HG03457 (cell line): ENCODE measurements around the gene IFT27.
"Not testable (repeated sequence)": the region's sequence is repeated elsewhere in the genome, so short reads cannot be mapped to it uniquely, and the experiment has no call there.

Source experiments
- ATAC-seq: cut with Tn5 transposase; IDR thresholded peaks from one replicate; pipeline ENCODE4 v1.9.1; 2021; ENCODE audit warnings: moderate number of reproducible peaks; ENCODE audit not compliant: unreplicated experiment

IFT27 gene

DNA sequence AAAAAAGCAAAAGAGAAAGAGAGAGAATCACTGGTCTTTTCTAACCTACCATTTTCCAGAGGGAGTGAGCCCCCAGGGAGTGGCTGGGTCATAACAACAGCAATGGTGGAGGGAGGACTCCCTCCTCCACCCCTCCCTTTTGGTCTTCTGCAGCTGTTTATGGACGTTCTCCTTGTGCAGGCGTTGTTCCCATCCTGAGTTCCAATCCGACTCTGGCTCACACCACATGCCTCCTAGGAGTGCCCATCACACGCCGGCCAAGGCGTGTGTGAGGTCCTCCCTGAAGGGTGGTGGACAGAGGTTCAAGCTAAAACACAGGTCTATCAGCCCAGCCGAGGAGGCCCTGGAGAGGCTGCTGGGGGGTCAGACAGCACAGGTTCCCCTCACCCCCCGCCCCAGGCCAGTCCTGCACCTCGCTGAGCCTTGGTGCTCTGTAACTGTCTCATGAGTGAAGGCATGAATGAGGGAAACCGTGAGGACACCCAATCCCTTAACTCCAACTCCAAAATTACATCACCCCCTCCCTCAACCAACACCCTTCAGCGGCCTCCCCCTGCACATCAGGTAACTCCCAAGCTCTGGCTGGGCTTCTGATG is 29.4 kb downstream of the IFT27 start:
- no peak for ATAC-seq

DNA sequence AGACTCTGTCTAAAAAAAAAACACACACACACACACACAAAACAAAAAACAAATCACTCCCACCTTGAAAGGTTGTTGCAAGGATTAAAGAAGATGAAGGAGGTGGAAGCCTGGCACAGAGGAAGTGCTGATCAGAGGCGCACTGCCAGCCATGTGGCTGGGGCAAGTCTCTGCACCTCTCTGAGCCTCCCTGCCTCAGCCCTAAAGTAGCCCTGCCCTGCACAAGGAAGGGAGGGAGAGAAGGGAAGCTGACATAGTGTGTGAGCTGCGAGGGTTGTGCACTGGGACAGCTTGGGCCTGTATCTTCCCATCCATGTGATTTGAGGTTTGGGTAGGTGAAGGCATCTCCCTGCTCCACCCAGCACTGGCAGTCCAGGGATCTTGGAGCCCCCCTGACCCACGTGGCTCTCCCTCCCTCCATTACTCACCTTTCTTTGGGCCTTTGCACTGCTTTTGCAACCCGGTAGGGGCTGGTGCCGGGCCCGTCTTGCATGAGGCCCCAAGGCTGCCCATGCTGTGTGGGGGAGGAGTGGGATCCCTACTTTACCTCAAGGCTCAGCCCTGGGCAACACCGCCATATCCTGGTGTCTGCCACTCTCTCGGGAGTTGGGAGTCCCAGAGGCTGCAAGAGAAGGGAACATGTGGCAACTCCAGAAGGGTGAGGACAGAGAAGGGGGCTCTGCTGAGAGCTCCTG is 30.5 kb downstream of the IFT27 start:
- ATAC-seq: no peak

DNA sequence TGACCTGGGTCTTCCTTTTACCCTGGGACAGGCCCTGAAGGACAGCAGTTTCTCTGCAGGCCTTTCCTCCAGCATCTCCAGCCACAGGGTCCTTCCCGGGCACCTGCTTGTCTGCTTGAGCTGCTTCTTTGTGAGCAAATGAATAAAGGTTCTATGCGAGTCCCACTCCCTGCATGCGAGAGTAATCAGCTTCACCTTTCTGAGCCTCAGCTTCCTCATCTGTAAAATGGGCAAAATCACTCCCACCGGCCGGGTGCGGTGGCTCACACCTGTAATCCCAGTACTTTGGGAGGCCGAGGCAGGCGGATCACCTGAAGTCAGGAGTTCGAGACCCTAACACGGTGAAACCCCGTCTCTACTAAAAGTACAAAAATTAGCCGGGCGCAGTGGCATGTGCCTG is 31.1 kb downstream of the IFT27 start:
- ATAC-seq: no peak

DNA sequence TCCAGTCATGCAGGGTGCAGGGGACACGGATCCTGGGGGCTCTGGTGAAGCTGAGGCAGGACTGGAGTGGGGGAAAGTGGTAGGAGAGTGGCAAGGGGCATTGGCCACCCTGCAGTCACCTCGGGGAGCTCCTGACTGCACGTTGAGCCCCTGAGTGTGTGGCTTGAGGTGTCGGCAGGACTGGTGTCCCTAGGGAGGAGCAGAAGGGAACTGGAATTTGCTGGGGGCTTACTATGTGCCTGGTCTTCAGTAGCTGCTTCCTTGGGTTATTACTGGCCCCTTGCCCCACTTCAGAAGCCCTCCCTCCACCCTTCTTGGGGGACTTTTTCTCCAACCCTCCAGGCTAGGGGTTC is 31.5 kb downstream of the IFT27 start:
- ATAC-seq: no peak

DNA sequence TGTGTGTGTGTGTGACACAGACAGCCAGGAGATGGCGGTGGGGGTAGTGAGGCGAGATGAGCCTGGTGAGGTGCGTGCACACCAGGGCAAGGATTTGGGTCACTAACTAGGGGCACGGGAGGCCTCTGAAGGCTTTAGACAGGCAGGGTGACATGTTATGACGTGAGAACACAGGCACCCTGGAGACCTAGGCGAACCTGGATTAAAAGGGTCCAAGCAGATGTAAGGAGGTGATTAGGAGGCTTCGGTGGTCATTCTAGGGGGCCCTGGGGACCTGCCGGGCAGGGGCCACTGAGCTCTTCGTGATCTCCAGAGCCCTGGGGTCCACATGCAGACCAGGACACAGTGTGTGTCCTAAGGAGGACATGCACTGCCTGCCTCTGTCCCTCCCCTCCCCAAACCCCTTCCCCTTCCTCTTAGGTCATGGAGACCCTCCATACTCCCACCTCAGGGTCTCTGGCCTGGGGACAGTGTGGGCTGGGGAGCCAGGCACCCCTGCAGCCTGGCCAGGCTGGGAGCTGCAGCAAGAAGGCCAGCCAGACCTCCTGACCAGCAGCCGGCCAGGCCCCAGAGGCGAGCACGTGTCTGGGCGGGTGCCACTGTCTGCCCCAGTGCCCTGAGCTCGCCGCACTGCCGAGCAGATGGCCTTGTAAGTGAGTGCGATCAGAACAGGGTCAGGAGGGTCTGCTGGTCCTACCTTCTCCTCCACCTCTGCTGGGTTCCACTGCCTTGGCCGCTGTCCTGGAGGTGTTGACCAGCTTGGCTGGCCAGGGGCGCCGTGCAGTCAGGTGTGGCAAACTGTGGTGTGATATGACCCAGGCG is 32.1 kb downstream of the IFT27 start:
- ATAC-seq: no peak

DNA sequence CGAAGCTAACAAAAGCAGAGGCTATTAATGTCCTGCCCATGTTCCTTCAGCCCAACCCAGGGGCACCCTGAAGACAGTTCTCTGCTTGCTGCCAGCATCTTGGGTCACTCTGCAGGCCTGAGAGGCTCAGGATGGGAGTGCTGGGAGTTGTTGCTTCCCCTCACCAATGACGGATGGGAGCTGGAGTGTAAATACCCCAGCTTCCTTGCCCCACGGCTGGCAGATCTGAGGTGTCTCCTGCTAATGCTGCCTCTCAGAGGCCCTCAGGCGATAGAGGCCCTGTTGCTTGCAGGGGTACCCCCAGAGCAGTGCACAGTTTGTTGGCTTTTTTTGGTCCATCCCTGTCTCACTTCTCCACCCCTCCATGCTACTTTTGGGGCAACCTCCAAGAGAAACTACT is 32.9 kb downstream of the IFT27 start:
- no peak for ATAC-seq

DNA sequence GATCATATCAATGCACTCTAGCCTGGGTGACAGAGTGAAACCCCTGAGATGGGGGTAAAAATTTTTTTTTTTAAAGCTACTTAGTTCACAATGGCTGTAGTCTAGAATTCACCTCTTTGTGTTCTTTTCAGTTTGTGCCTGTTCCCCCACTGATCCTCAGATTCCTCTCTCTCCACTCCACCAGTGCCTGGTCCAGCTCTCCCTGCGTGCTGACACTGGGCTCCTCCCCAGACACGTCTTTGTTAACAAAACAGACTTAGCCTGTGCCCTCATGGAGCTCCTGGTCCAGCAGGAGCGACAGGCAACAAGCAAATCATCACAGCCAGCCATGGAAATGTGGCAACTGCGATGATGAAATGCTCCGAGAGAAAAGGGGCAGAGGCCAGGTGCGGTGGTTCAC is 34.0 kb downstream of the IFT27 start:
- no peak for ATAC-seq

DNA sequence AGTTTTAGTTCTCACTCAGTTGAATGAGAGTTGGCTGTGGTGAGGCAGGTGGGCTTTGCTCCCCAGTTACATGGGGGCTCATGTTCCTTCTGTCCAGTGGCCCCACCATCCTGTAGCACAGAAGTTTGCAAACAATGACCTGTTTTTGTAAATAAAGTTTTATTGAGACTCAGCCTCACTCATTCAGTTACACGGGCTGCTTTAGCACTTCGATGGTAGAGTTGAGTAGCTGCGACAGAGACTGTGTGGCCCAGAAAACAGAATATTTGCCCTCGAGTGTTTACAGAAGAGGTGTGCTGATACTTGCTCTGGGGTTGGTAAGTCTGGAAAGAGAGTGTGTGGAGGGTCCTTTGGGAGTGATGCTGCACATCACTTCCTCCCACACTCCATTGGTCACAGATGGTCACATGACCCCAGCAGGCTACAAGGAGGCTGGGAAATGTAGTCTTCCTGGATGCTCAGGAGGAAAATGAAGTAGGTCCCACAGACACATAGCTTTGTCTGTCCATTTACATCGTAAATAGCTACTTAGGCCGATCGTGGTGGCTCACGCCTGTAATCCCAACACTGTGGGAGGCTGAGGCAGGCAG is 34.6 kb downstream of the IFT27 start:
- no peak for ATAC-seq

DNA sequence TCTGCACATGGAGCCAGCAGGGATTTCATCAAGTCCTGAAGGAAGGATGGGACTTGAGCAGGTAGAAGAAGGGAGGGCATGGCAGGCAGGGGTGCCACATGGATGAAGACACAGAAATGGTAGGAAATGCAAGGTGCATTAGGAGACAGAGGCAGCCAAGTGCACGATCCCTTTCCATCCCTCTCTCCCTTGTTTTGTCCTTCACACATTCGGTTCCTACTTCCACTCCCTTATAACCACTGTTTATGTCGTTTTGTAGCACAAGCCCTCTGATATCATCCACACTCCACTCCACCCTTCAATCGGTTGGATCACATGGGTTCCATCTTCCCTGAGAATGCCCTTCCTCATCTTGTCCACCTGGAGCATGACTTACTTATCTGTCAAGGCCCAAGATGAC is 35.2 kb downstream of the IFT27 start:
- no peak for ATAC-seq

DNA sequence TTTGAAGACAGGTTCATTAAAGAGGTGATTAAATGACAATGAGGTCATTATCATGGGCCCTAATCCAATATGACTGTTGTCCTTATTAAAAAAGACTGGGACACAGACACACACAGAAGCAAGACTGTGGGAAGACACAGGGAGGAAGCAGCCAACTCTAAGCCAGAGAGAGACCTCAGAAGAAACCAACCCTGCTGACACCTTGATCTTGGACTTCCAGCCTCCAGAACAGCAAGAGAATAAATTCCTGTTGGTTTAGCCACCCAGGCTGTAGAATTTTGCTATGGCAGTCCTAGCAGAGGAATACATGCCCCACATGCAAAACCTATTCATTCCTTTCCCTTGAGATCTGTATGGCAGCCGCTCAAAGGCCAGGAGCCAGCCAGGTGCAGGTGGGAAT is 36.7 kb downstream of the IFT27 start:
- no peak for ATAC-seq

DNA sequence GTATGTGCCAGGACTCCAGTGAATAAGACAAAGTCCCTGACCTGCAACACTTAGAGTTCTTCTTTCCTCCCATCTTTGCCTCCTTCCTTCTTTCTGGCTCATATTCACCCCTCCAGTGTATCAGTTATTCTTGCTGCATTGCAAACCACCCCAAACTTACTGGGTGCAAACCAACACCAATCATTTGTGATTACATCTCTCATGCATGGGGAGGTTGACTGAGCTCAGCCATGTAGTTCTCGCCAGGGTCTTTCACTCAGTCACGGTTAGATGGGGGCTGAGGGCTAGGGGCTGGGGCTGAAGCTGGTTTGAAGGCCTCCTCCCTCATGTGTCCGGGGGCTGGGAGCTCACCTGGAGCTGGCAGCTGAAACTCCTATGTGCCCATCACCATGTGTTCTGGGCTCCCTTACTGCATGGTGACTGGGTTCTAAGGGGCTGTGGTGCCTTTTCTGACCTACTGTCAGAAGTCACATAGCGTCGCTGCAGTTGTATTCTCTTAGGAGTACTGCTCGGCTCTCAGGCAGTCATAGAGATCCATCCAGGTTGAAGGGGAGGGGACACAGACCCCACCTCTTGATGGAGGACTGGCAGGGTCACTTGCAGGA is 37.4 kb downstream of the IFT27 start:
- ATAC-seq: no peak

DNA sequence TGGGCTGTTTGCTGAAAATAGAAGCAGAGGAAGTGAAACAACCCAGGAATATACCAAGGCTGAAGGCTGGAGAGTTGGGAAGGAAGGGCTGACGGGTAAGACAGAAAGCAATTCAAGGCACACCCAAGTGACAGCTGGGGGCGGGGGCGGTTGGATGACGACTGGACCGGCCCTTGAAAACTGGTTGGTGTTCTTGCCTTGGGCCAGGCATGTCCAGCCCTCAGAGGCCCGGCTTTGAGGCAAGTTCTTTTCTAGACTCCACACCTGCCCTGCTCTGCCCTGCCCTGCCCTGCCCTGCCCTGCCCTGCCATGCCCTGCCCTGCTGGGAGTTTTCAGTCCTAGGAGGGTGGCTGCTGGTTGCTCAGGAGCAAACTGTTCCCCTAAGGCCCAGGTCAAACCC is 38.1 kb downstream of the IFT27 start:
- no peak for ATAC-seq

DNA sequence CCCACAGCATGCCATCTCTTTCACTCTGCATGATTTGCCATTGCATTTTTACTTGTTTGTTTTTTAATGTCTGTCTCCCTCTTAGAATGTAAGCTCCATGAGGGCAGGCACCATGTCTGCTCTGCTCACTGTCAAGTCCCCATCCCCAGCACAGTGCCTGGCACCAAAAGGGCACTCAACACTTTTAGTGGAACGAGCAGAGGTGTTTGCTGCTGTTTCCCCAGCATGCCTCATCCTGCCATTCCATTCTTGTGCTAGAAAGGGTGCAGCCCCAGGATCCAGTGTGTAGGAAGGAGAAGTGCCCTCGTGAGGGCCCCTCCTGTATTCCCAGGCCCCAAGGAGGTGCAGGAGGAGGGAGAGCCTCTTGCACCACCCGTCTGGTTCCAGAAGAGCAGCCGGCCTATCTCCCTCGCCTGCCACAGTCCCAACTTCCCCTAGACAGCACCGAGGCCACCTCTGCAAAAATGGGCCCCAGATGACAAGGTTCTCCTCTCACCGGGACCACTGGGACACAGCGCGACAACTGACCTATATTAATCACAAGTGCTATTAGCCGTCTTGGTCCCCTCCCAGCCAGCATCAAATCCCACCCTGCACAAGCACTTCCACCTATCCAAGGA is 39.1 kb downstream of the IFT27 start:
- ATAC-seq: no peak

DNA sequence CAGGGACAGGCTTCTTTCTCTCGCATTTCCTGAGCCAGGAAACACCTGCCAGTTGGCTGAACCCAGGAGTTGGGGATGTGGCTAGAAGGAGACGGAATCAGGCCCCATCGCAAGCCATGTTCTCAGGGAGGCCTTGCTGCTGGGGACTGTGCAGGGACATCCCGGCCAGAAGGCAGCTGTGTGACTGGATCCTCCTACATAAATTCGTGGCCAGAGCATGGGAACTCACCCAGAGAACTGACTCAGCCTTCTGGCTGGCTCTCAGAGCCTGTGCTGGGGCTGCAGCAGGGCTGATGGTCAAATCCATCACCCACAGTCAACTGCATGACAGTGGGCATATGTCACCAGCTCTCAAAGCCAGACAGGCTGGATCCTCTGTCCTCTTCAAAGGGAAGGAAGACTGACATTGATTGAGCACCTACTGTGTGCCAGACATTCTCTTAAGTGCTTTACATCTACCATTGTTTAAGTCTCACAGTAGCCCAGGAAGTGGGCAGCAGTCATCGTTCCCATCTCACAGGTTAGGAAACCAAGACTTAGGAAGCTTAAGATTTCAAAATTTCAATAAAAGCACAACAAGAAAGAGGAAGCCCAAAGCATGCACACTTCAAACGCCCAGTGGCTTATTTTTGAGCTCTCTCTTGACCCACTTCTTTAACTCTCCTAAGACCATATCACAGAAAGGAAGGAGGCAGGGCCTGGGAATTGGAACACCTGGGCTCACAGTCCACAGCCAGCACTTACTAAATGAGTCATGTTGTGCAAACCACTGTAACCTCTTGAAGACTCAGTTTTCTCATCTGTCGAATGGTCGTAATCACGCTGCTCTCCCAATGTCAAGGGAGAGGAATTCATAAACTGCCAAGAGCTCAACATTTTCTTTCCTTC is 41.5 kb downstream of the IFT27 start:
- ATAC-seq: no peak

DNA sequence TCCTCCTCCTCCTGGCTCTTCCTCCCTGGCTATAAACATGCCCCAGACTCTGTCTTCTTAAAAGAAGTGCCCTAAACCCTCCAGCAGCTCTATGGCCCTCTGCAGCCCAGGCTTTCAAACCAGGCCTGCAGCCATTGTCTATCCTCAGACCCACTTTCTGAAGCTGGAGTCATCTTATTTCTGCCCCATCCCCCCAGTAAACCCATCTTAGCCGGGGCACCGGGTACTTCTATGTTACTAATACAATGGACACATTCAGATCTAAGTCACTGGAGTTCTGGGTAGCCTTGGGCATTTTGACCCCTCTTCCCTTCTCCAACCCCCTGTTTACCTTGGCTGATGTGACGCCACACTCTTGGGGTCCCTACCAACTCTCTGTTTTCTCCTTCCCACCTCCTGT is 42.6 kb downstream of the IFT27 start:
- ATAC-seq: no peak

DNA sequence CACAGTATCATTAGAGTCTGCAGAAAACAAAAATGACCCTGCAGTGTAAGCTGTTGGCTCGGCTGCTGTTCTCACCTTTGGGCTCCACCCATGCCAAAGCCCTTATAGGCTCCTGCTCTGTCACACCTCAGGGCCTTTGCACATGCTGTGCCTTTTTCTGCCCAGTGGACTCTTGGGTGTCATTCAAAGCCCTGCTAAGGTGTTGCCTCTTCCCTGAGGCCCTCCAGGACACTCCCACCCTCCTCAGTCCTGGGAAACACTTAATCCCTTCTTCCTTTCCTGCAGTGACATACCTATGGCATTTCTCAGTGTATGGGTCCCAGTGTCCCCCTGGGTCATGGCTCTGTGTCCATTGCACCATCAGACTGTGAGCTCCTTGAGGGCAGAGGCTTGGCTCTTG is 43.3 kb downstream of the IFT27 start:
- no peak for ATAC-seq

DNA sequence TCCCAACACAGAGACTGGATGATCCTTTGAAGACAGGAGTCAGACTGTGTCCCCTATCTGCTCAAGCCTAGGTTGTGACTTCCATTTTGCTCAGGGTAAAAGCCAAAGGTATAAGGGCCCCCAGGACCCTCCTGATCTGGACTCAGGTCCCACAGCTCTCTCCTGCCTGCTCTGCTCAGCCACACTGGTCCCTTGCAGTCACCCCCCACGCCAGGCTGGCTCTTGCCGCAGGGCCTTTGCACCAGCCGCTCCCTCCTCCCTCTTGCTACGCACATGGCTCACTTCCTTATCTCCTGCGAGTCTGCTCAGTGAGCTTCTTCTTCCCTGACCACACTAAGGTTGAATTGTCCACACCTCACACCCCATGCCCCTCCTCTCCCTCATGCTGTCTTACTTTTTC is 44.0 kb downstream of the IFT27 start:
- ATAC-seq: no peak

DNA sequence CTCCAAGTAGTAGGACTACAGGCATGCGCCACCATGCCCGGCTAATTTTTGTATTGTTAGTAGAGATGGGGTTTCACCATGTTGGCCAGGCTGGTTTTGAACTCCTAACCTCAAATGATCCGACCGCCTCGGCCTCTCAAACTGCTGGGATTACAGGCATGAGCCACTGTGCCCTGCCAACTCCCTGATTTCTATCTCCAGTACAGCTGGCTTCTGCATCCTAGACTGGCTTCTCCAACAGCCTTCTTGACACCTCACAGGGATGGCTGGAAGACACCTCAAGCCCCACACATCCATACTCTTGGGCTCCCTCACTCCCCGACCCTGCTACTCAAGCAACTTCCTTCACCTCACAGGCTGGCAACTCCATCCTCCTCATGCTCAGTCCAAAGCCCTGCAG is 44.6 kb downstream of the IFT27 start:
- not testable (repeated sequence) for ATAC-seq

DNA sequence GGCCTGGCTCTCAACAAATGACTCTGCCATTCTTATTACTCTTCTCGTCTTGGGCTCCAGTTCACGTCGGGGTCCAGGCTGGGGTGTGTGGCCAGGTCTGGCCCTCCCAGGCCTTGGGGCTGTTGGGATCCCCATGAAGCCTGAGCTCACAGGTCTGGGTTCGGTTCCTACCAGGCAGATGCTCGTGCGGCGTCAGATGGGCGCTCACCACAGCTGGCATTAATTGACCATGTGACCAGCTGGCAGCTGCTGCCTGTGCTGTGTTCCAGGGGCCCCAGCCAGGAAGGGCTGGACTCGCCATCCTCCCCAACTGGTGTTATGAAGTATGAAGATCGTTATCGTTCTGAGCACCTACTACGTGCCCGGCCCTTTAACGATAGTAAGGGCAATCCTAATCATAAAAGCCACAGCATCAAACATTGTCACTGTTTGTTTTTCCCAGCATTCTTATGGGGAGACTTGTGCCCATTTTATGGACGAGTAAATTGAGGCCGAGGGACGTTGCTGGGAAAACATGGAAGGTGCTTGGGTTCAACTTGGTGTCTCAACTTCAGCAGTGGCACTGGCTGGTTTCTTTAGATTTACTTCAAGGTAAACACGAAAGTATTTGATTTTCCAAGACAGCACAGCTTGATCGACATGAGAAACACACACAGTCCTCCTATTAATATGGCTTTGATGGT is 45.6 kb downstream of the IFT27 start:
- no peak for ATAC-seq

DNA sequence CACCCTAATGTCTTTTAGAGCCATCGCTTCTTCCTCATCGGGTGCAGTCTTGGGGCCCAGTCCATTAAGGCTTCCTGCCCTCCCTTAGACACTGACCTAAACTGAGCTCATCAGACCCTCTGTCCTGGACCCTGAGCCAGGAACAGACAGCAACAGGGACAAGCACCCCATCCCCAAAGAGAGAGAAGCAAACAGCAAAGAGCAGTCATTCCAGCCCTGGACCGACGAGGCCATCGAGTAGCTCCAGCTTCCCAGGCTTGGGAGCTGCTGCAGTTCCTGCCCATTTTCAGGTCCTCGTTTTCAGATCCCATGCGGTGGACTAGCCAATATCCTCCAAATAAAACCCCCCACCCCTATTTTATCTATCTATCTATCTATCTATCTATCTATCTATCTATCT is 46.6 kb downstream of the IFT27 start:
- no peak for ATAC-seq
